K562 (cell line): ENCODE measurements around the gene EMD. TPM values are rescaled to one million over a fixed set of nuclear protein-coding genes. Genes with fewer than 3 reads are reported as not detected.

Experiments
- ARHGAP35 ChIP-seq: fragments of 450-650 bp; IDR thresholded peaks from 2 replicates; pipeline ENCODE4 v1.6.1; 2018; ENCODE audit not compliant: partially characterized antibody
- CBX1 ChIP-seq: sonication (generic); IDR thresholded peaks from 2 replicates; pipeline ENCODE4 v1.6.1; 2016; ENCODE audit warnings: antibody characterized with exemption, low read depth, mild to moderate bottlenecking
- CREB3L1 ChIP-seq: fragments of 450-650 bp; IDR thresholded peaks from 2 replicates; pipeline ENCODE4 v1.6.1; 2014; ENCODE audit warnings: low read depth, mild to moderate bottlenecking, moderate library complexity, borderline replicate concordance
- NCOA4 ChIP-seq: fragments of 450-650 bp; IDR thresholded peaks from 2 replicates; pipeline ENCODE4 v1.6.1; 2018; ENCODE audit warnings: mild to moderate bottlenecking; ENCODE audit not compliant: partially characterized antibody
- NFYB ChIP-seq: IDR thresholded peaks from 2 replicates; pipeline ENCODE4 v1.6.1; 2011; ENCODE audit warnings: mild to moderate bottlenecking, moderate library complexity; ENCODE audit not compliant: insufficient read length; ENCODE audit errors: extremely low read depth
- NRF1 ChIP-seq, 2 experiments: fragments of 450-650 bp; IDR thresholded peaks in 1 of 2; conservative IDR thresholded peaks in 1 of 2; 2 replicates each; pipeline ENCODE4 v1.6.1; 2014; ENCODE audit warnings: mild to moderate bottlenecking in 2 of 2
- RB1 ChIP-seq: fragments of 450-650 bp; IDR thresholded peaks from 2 replicates; pipeline ENCODE4 v1.6.1; 2017; ENCODE audit warnings: low read depth, mild to moderate bottlenecking
- RNF2 ChIP-seq: sonication (generic); IDR thresholded peaks from 2 replicates; pipeline ENCODE4 v1.6.1; 2016
- SREBF1 ChIP-seq: fragments of 150-350 bp; IDR thresholded peaks from 2 replicates; pipeline ENCODE4 v1.6.1; 2014; ENCODE audit warnings: antibody characterized with exemption, low read depth, low read length, borderline replicate concordance
- ZBTB33 ChIP-seq: sonication (generic); formaldehyde crosslinking; IDR thresholded peaks from 2 replicates; pipeline ENCODE4 v1.8.1; 2023; ENCODE audit warnings: mild to moderate bottlenecking, missing genetic modification reagents
- ZNF121 ChIP-seq: sonication (generic); formaldehyde crosslinking; conservative IDR thresholded peaks from 2 replicates; pipeline ENCODE4 v1.8.0; 2022; ENCODE audit warnings: missing genetic modification reagents
- ZNF165 ChIP-seq: fragments of 250-450 bp; sonication (Bioruptor Pico); IDR thresholded peaks from 2 replicates; pipeline ENCODE4 v1.4.0; 2020; ENCODE audit warnings: borderline replicate concordance
- ZNF174 ChIP-seq: fragments of 250-450 bp; sonication (Bioruptor Pico); IDR thresholded peaks from 2 replicates; pipeline ENCODE4 v1.4.0; 2020; ENCODE audit warnings: mild to moderate bottlenecking
- polyA plus RNA-seq, 8 experiments: library from polyadenylated mRNA; depleted of rRNA in 4 of 8; stranded (reverse) in 5 of 8; unstranded in 3 of 8; fragments of >200 nt; fragmentation: Nextera tagmentation in 2 of 8; fragmentation: Illumina TruSeq in 1 of 8; extraction: Ambion mirVana in 2 of 8; extraction: Trizol in 1 of 8; gene quantifications; 2 replicates each; pipeline versions ENCODE4 v1.2.1 to v1.2.3, GENCODE V29; 2011 to 2014; ENCODE audit warnings: inconsistent platforms in 1 of 8, missing spikeins in 1 of 8
- total RNA-seq, 7 experiments: library from RNA; depleted of rRNA in 6 of 7; stranded (reverse); fragments of >200 nt in 6 of 7; fragmentation: Illumina TruSeq in 2 of 7; extraction: Trizol in 2 of 7; gene quantifications; 2 replicates each; pipeline versions ENCODE4 v1.2.1 to v1.2.3, GENCODE V29; 2011 to 2021; ENCODE audit warnings: low replicate concordance in 1 of 7
- TF ChIP-seq, protein P1 (sequence below), 2 experiments: fragments of 450-650 bp; formaldehyde crosslinking in 1 of 2; IDR thresholded peaks; 2 replicates each; pipeline versions ENCODE4 v1.4.0 to v1.6.1; 2014 to 2020; ENCODE audit warnings: mild to moderate bottlenecking in 2 of 2, borderline replicate concordance in 1 of 2, low read depth in 1 of 2
- TF ChIP-seq, protein P2 (sequence below): sonication (generic); formaldehyde crosslinking; IDR thresholded peaks from 2 replicates; pipeline ENCODE4 v1.8.0; 2022; ENCODE audit warnings: missing genetic modification reagents, mild to moderate bottlenecking, moderate library complexity, borderline replicate concordance

Gene EMD
- total and polyA plus RNA-seq, 9 of the 15 experiments (the other 6 are each of a cell fraction or from before 2014, with no cell fraction given) = 2.3 to 206 (median 61.9) TPM

DNA sequence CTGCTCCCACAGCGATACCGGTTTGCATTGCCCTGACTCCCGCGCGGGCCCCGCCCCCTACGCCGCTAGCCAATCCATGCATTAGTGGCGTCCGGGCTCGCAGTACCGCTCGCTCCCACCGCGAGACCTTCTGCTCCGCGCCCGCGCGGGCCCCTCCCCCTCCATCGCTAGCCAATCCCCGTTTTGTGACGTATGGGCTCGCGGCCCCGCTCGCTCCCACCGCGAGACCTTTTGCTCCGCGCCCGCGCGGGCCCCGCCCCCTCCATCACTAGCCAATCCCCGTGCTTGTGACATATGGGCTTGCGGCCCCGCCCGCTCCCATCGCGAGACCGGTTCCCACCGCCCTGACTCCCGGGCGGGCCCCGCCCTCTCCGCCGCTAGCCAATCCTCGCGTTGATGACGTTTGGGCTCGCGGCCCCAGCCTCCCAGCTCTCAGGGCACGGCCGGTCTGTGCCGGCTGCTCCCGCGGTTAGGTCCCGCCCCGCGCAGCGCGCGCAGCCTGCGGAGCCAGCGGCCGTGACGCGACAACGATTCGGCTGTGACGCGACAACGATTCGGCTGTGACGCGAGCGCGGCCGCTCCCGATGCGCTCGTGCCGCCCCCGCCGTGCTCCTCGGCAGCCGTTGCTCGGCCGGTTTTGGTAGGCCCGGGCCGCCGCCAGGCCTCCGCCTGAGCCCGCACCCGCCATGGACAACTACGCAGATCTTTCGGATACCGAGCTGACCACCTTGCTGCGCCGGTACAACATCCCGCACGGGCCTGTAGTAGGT is at the start of gene EMD (continued):
- TF ChIP-seq CREB3L1 (peak; percentile 77), NFYB (peak; percentile 51), ZNF174 (no peak), CBX1 (no peak), RNF2 (peak; percentile 44; the same call in 1 of the 2 replicates), SREBF1 (0 out of 2 replicates have a peak, but pooled peaks have one; percentile 2), NRF1 (conservative IDR thresholded peaks at IDR 0.05 in 1 of 2, IDR thresholded peaks at IDR 0.05 in 1 of 2) (peak; percentile 94 to 95), NCOA4 (no peak), ZBTB33 (CRISPR knock-in tag) (no peak), ZNF121 (no peak), RB1 (peak; percentile 82), ZNF165 (CRISPR knock-in tag) (no peak), ARHGAP35 (peak; percentile 69)
- TF ChIP-seq, protein P1, sequence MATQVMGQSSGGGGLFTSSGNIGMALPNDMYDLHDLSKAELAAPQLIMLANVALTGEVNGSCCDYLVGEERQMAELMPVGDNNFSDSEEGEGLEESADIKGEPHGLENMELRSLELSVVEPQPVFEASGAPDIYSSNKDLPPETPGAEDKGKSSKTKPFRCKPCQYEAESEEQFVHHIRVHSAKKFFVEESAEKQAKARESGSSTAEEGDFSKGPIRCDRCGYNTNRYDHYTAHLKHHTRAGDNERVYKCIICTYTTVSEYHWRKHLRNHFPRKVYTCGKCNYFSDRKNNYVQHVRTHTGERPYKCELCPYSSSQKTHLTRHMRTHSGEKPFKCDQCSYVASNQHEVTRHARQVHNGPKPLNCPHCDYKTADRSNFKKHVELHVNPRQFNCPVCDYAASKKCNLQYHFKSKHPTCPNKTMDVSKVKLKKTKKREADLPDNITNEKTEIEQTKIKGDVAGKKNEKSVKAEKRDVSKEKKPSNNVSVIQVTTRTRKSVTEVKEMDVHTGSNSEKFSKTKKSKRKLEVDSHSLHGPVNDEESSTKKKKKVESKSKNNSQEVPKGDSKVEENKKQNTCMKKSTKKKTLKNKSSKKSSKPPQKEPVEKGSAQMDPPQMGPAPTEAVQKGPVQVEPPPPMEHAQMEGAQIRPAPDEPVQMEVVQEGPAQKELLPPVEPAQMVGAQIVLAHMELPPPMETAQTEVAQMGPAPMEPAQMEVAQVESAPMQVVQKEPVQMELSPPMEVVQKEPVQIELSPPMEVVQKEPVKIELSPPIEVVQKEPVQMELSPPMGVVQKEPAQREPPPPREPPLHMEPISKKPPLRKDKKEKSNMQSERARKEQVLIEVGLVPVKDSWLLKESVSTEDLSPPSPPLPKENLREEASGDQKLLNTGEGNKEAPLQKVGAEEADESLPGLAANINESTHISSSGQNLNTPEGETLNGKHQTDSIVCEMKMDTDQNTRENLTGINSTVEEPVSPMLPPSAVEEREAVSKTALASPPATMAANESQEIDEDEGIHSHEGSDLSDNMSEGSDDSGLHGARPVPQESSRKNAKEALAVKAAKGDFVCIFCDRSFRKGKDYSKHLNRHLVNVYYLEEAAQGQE (IDR thresholded peaks at IDR 0.05; ENCODE audit: borderline replicate concordance) = peak; percentile 100
- TF ChIP-seq, protein P1 (CRISPR knock-in tag; IDR thresholded peaks at IDR 0.05; ENCODE audit: low read depth) = no peak
- TF ChIP-seq, protein P2, sequence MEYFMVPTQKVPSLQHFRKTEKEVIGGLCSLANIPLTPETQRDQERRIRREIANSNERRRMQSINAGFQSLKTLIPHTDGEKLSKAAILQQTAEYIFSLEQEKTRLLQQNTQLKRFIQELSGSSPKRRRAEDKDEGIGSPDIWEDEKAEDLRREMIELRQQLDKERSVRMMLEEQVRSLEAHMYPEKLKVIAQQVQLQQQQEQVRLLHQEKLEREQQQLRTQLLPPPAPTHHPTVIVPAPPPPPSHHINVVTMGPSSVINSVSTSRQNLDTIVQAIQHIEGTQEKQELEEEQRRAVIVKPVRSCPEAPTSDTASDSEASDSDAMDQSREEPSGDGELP (CRISPR knock-in tag) = peak; percentile 73
